GM15510 (cell line): Measurements from ENCODE around the gene GZF1.
A peak's percentile ranks its signal among the peaks of the same experiment; 100 is the strongest.

Experiments
- POLR2A ChIP-seq: IDR thresholded peaks from 3 replicates; pipeline ENCODE4 v1.6.1; 2011; ENCODE audit warnings: borderline replicate concordance; ENCODE audit not compliant: insufficient read length; ENCODE audit errors: extremely low read depth

GZF1 gene

DNA sequence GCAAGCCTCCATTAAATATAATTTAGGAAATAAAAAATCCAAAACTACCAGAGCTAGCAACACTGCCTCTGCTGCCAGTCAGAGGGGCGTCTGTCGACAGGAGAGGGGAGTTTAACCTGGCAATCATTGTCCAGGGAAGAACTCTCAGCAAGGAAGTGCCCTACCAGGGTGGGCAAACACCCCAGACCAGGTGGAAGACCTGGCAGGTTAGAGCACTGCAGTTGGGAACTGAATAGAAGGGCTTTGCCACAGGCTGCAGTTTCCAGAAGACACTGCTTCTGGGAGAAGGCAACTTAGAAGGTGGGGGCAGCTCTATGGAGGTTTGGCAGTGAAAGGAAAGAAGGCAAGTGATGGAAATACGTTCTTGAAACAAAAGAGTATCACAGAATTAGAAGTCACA lies 47.8 kb downstream of the GZF1 start:
- TF ChIP-seq POLR2A: no peak

DNA sequence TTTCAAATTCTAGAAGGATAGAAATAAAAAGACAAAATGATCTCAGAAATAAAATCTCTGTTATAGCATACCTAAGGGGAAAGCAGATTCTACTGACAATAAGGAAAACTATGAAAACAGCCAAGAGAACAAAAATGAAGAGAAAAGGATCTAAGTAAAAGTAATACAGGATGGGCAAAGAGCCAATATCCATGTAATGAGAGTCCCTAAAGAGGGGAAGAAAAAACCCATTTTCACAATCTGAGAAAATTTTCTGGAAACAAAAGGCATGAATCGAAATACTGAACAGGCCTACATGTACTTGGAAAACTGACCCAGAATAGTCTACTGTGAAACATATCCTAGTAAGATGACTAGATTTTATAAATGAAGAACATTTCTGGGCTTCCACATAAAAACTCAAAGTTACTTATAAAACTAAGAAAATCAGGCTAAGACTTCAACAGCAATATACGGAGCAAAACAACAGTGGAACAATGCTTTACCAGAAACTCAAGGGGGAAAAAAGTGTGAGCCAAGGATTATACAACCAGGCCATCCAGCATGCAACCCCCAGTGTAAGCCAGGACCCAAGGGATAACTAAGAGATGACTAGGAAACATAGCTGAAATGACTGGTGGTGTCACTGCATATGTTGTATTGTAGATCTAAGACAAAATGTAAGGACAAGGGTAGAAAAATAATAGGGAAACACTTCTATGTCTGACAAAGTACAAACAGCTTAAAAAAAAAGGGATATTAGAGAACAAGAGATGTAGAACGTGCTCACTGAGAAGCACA lies 49.1 kb downstream of the GZF1 start:
- no peak for TF ChIP-seq POLR2A

DNA sequence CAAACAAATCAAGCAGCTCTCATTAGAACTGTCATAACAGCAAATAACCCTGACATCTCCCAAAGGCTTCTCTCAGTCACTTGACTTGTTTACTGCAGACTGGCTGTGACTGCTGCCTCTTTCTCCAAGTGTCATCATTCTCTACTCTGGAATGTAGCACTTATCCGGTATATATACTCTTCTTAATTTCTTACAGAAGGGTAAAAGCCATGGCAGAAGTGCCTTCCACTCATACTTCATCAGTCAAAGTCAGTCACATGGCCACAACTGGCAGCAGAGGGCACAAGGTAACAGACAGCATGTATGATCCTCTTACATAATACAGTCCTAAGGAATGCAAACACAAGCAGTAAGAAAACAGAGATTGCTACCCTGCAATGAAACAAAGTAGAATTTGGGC lies 50.0 kb downstream of the GZF1 start:
- TF ChIP-seq POLR2A: no peak

DNA sequence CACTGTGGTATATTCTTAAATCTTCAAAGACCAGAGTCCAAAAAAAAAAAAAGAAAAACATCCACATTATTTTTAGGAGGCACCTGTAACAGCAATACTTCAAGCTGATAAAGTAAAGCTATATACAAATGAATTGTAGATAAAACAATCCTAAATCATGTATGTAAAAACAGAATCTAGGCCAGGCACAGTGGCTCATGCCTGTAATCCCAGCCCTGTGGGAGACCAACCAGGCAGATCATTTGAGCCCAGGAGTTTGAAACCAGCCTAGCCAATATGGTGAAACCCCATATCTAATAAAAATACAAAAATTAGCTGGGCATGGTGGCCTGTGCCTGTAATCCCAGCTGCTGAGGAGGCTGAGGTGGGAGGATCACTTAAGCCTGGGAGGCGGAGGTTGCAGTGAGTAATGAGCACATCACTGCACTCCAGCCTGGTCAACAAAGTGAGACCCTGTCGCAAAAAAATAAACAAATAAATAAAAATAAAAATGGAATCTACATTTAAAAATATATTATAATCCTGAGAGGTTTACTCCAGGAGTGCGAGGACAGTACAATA lies 52.0 kb downstream of the GZF1 start:
- TF ChIP-seq POLR2A: no peak

DNA sequence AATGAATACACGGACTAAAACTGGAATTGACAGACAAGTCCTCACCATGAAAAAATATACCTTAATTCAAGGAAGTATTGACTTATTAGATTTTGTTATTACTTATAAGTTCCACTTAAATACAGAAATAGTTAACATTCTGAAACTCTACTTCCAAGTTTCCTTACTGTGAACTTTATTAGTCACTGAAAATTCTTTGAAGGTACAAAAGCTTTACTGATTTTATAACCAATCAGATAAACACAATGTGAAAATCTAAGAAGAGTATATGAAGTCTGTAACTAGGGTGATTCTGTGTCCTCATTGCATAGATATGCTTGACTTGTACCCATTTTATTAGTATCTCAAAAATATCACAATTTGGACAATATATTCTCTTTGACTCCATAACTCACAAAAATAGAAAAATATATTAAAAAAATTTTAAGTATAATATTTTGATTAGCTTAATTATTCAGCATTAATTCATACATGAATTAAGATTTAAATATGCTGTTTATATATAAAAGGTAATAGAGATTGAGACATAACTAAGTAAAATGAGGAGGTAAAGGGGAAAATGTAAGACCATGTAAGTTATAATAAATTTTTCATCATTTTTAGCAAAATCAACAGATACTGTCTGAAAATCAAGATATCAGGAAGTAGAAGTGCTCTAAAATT lies 52.7 kb downstream of the GZF1 start:
- no peak for TF ChIP-seq POLR2A

DNA sequence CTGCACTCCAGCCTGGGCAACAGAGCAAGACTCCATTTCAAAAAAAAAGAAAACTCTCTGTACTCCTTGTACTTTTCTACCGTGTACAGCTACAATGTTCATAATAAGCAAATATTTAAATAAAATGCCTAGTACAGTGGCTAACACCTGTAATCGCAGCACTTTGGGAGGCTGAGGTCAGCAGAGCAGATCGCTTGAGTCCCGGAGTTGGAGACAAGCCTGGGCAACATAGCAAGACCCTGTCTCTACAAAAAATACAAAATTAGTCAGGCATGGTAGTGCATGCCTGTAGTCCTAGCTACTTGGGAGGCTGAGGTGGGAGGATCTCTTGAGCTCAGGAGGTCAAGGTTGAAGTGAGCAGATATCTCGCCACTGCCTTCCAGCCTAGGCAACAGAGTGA lies 53.6 kb downstream of the GZF1 start:
- TF ChIP-seq POLR2A: no peak

DNA sequence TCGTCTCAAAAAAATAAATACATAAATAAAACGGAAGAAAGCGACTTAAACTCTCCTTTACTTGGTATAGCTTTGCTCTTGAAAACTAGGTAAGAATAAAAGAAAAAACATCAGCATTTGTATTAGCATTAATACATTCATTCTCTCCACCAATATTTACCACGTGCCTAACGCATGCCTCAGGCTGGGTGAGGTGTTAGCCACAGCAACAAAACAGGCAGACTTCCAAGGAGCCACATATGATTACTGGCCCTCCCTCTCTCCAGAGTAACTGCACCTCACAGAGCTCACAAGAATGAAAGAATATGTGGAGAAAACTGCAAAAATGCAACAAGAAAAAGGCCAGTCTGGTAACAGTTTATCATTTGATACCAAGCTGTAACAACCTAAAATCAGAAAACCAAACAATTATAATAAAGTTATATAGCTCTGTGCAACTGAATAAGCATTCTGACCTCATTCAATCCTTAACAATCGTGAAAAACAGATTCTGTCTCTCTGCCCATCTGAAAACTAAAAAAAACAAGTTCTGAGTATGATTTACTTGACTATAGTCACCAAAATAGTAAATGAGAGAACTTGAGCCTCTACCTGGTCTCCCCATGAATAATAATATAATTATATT lies 54.1 kb downstream of the GZF1 start:
- no peak for TF ChIP-seq POLR2A

DNA sequence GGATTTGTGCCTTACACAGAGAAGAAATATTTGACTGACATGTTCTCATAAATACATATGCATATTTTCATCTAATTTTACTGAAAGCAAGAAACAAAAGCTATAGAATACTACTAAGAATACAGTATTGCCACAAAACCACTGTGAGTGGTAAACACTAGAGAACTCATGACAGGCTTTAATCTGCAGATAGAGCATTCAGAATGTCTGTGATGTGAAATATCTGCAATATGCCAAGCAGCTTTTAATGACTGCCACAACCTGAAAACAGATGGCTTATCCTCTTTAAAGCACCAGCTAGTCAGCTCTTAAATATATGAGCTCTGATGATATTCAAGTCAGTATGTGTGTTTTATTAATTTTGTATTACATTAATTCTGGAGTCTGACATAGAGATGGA lies 55.9 kb downstream of the GZF1 start:
- TF ChIP-seq POLR2A: no peak

DNA sequence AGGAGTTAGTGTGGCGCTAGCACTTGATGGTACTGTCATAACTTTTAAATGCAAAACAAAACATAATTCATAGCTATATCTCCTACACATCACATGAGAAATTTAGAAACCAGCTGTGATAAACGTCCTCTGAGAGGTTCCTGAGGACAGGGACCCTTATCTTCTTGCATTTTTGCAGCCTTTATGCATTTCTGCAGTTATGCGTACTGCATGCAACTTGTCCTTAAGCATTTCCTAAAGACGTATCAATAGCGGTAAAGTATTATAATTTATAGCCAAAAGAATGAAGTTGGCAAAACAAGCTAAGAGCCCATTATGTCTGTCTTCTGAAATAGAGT lies 57.6 kb downstream of the GZF1 start:
- no peak for TF ChIP-seq POLR2A

DNA sequence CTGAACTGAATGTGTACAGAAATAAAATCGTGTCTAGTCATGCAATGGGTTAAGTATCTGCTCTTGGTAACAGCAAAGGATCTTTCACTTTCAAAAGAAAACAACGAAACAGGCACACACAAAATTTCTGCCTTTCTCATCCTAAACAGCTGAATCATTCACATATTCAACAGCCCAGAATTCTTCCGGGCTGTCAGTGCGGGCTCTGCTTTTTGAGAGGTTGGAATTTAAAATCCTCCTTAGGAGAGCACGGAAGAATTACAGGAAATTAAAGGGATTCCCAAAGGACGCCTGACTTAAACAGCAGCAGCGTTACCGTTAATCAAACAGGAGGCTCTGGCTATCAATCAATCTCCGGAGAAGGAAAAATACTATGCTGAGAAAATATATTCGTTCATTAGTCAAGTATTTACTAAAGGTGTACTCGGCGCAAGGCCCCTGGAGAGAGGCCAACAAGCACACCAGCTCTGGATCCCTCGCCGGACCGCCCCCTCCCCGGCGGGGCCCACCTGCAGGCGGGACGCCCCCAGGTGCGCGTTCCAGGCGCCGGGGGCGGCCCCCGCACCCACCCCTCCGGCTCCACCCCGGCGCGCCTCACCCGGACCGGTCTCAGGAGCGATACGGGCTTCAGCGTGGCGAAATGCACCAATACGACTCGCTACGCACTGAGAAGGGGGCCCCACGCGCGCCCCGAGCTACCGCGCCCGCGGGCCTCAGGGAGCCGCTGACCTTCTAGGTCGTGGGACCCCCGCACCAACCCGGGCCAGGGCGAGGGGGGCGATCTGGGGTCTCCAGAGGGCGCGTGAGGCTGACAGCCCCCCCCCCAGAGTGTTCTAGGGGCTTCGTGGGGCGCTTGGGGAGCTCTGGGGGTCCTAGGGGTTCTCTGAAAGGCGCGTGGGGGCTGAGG lies 58.3 kb downstream of the GZF1 start:
- no peak for TF ChIP-seq POLR2A

DNA sequence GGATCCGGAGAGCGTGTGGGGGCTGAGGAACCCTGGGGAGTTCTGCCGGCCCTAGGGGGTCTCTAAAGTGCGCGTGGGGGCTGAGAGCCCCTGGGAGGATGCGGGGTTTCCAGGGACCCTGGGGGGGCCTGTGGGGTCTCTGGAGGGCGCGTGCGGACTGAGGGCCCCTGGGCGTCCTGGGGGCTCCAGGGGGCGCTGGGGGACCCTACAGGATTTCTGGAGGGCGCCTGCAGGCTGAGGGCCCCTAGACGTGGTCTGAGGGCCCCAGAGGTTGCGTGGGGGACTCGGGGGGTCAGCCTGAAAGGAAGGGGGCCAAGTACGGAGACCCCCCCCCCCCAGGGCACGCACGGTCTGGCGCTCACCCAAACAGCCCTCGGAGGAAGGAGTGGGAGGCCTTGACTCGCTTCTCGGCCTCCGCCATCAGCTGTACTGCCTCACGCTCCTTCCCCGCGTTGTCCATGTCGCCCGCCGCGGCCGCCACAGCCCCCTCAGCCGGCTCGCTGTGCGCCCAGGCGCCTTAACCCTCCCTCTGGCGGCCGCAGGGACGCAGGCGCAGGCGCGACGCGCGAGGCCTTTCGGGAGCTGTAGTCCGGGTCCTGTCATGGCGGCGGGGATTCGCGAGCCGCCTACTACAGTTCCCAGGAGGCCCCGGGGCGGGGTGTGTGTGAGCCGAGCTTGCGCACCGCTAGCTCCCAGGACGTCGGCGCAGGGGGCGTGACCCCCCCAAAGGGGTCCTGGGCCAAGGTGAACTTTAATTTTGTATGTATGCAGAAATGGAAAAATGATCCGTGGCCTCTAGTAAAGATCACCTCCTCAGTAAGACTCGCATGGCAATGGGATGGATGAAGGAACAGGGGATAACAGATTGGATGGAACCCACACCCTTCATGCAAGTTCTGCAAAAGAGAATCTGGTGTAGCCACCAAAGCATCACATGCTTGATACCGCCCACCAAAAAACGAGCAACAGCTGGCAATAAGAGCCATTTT lies 59.3 kb downstream of the GZF1 start, which contains the start of gene NAPB:
TSS of gene NAPB (minus strand) at position 546 of the 989 bp plus-strand sequence. CDS start at position 460, 86 bp downstream.
- TF ChIP-seq POLR2A: peak; percentile 81
